Measurements from ENCODE around the gene ZNF655. TPM values are rescaled to one million over a fixed set of nuclear protein-coding genes. Genes with fewer than 3 reads are reported as not detected.

Gene ZNF655, protein sequence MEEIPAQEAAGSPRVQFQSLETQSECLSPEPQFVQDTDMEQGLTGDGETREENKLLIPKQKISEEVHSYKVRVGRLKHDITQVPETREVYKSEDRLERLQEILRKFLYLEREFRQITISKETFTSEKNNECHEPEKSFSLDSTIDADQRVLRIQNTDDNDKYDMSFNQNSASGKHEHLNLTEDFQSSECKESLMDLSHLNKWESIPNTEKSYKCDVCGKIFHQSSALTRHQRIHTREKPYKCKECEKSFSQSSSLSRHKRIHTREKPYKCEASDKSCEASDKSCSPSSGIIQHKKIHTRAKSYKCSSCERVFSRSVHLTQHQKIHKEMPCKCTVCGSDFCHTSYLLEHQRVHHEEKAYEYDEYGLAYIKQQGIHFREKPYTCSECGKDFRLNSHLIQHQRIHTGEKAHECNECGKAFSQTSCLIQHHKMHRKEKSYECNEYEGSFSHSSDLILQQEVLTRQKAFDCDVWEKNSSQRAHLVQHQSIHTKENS
- total RNA-seq = 118 and 120 TPM in 2 replicates
- 45.9 and 48.3 TPM in 2 replicates for polyA plus RNA-seq

DNA sequence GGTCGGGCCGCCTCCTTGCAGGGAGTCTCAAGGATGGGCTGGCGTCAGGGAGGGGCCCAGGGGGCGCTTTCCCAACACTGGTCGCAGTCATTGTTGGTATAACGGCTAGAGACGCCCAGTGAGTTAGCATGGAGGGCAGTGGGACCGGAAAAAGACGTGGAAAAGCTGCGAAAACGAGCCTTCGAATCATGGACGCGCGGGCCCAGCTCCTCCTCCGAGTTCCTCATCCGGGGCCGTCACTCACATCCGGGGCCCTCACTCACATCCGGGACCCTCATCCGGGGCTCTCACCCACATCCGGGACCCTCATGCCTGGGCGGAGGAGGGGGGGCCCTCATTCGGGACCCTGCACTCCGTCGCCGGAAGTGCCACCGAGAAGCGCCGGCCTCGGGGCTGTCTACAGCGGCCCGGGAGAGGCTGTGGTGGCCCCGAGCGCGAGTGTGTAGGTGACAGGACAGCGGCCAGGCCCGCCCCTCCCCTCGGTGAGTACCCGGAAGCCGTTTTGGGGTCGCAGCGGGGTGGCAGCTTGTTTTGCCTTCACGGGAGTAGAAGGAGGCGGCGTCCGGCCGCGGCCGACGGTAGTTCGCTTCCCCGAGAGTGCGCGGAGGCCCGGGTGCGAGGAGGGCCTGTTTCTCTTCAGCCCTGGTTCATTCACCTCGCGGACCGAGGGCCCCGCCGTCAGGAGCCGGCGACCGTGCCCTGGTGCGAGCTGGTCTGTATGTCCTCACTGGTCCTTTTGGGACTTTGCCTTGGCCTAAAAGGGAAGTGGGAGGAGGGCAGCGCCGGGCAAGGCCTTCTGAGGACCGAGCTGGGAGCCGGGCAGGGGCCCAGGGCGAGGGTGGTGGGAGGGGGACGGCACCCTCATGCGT lies at the start of gene ZNF655:
Gene ZNF655 (plus strand): TSS at position 337 of the 869 bp plus-strand sequence. CDS start 1,918 bp downstream, outside the sequence.
- Histone ChIP-seq H3K27ac (peak within 1 kb of the TSS; percentile 98), H3K36me3 (peaks cover 19% of the 10 kb centered on the region), H3K27me3 (no peaks in the 10 kb centered on the region), H3K4me3 (peak within 1 kb of the TSS; percentile 87), H3K4me1 (ENCODE audit: low read depth) (peaks cover 10% of the 10 kb centered on the region), H3K9me3 (ENCODE audit: low read depth) (no peaks in the 10 kb centered on the region)
- DNase-seq (ENCODE audit: low read depth in 1 of 2, low spot score in 1 of 2) = peak; percentile 87 to 96
- TF ChIP-seq, protein P1, sequence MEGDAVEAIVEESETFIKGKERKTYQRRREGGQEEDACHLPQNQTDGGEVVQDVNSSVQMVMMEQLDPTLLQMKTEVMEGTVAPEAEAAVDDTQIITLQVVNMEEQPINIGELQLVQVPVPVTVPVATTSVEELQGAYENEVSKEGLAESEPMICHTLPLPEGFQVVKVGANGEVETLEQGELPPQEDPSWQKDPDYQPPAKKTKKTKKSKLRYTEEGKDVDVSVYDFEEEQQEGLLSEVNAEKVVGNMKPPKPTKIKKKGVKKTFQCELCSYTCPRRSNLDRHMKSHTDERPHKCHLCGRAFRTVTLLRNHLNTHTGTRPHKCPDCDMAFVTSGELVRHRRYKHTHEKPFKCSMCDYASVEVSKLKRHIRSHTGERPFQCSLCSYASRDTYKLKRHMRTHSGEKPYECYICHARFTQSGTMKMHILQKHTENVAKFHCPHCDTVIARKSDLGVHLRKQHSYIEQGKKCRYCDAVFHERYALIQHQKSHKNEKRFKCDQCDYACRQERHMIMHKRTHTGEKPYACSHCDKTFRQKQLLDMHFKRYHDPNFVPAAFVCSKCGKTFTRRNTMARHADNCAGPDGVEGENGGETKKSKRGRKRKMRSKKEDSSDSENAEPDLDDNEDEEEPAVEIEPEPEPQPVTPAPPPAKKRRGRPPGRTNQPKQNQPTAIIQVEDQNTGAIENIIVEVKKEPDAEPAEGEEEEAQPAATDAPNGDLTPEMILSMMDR (IDR thresholded peaks at IDR 0.05; ENCODE audit: low read depth, low read length) = no peak

DNA sequence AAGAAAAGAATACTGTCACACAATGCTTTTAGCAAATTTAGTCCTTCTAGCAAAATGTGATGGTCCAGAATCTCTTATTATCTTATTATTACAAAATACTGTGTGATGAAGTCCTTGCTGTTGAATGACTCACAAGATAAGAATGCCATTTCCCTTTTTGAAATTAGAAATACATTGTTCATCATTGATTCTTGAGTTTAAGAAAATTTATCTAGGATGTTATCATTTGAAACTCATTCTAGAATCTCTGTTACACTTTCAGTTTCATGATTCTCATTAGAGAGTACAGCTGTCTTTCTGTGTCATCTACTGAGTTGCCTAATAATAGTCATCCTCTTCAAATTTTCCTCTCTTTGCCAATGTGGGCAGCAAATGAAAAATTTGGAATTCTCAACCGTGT lies 44.4 kb upstream of the ZNF655 start:
- Histone ChIP-seq H3K36me3 (peaks cover 18% of the 10 kb centered on the region), H3K9me3 (ENCODE audit: low read depth) (no peaks in the 10 kb centered on the region), H3K27ac (no peak overlapping the region), H3K4me3 (no peak overlapping the region), H3K4me1 (ENCODE audit: low read depth) (no peaks in the 10 kb centered on the region), H3K27me3 (no peaks in the 10 kb centered on the region)
- peak in 1 of 2 donors; percentile 50 for DNase-seq (ENCODE audit: low read depth in 1 of 2, low spot score in 1 of 2)
- TF ChIP-seq, protein P1 (IDR thresholded peaks at IDR 0.05; ENCODE audit: low read depth, low read length) = no peak

- no peaks in the 10 kb centered on the region for H3K4me1 ChIP-seq (ENCODE audit: low read depth)
- no peak overlapping the region for H3K4me3 ChIP-seq
- no peak overlapping the region for H3K27ac ChIP-seq
- H3K9me3 ChIP-seq (ENCODE audit: low read depth) = no peaks in the 10 kb centered on the region
- DNase-seq (ENCODE audit: low read depth in 1 of 2, low spot score in 1 of 2) = no peak
- TF ChIP-seq, protein P1 (IDR thresholded peaks at IDR 0.05; ENCODE audit: low read depth, low read length) = no peak
- no peaks in the 10 kb centered on the region for H3K27me3 ChIP-seq
- H3K36me3 ChIP-seq = peaks cover 14% of the 10 kb centered on the region
Measured at GRCh38 chr7:99521399-99521798, 37.0 kb upstream of the ZNF655 start.

GRCh38 chr7:99525713-99526440 lies 32.6 kb upstream of the ZNF655 start:
- TF ChIP-seq, protein P1 (IDR thresholded peaks at IDR 0.05; ENCODE audit: low read depth, low read length) = peak; percentile 19
- DNase-seq (ENCODE audit: low read depth in 1 of 2, low spot score in 1 of 2) = peak in 1 of 2 donors; percentile 28
- H3K36me3 ChIP-seq = peaks cover 20% of the 10 kb centered on the region
- no peaks in the 10 kb centered on the region for H3K9me3 ChIP-seq (ENCODE audit: low read depth)
- H3K4me3 ChIP-seq = no peak overlapping the region
- H3K4me1 ChIP-seq (ENCODE audit: low read depth) = no peaks in the 10 kb centered on the region
- H3K27me3 ChIP-seq = no peaks in the 10 kb centered on the region
- no peak overlapping the region for H3K27ac ChIP-seq

DNA sequence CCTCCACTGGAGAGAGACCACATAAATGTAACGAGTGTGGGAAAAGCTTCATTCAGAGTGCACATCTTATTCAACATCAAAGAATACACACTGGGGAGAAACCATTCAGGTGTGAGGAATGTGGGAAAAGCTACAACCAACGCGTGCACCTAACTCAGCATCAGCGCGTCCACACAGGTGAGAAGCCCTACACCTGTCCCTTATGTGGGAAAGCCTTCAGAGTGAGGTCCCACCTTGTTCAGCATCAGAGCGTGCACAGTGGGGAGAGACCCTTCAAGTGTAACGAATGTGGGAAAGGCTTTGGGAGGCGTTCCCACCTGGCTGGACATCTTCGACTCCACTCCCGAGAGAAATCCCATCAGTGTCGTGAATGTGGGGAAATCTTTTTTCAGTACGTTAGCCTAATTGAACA lies 27.1 kb upstream of the ZNF655 start:
- H3K9me3 ChIP-seq (ENCODE audit: low read depth) = peaks cover 6% of the 10 kb centered on the region

More for the DNA sequence above, 27.1 kb upstream of the ZNF655 start:
- TF ChIP-seq, protein P1 (IDR thresholded peaks at IDR 0.05; ENCODE audit: low read depth, low read length) = no peak
- Histone ChIP-seq H3K4me1 (ENCODE audit: low read depth) (no peaks in the 10 kb centered on the region), H3K27ac (no peak overlapping the region), H3K4me3 (no peak overlapping the region), H3K27me3 (no peaks in the 10 kb centered on the region), H3K36me3 (peaks cover 29% of the 10 kb centered on the region)
- DNase-seq (ENCODE audit: low read depth in 1 of 2, low spot score in 1 of 2) = no peak
